ENCODE data around the gene OR52B6.
A peak's percentile ranks its signal among the peaks of the same experiment; 100 is the strongest.

The OR52B6 gene

DNA sequence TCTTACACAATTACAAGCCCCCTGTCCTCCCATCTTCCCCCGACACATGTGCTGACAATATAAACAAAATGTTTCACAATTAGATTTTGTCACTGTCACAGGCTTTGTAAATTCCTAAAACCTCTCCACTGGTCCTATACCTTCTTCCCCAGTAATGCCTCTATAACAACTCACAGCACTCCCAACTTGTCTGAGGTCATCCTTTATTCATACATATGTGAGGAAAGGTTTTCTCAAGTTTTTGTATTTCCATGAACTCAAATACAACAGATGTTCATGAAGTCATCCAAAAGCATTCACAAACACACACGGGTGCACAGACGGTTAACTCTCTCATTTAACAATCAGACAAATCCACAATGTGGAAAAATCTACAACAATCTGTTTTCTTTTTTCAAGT lies 34.2 kb upstream of the OR52B6 start:
- Histone ChIP-seq H3K18ac (ENCODE audit: low read length) (no peak overlapping the region), H3K4me3 (ENCODE audit: low read length) (no peak overlapping the region), H4K8ac (ENCODE audit: low read depth, low read length) (no peak overlapping the region), H3K4me1 (ENCODE audit: control insufficient read depth, low read depth, low read length) (no peaks in the 10 kb centered on the region), H2BK15ac (replicated peaks; ENCODE audit: low read depth) (no peak overlapping the region), H3K56ac (ENCODE audit: low read length) (no peak overlapping the region), H3K27ac (ENCODE audit: low read depth, low read length) (no peak overlapping the region), H3K4me2 (ENCODE audit: low read length) (no peak overlapping the region), H3K23ac (ENCODE audit: low read length) (no peak overlapping the region), H3K27me3 (ENCODE audit: insufficient read depth, low read length, poor library complexity) (no peaks in the 10 kb centered on the region), H3K9ac (ENCODE audit: low read length) (no peak overlapping the region), H3K36me3 (ENCODE audit: control insufficient read depth, insufficient read depth, low read length) (no peaks in the 10 kb centered on the region), H2BK120ac (ENCODE audit: low read depth, low read length) (no peak overlapping the region), H3K4ac (ENCODE audit: low read depth, low read length) (no peak overlapping the region), H3K79me1 (ENCODE audit: low read length) (no peaks in the 10 kb centered on the region), H4K5ac (ENCODE audit: low read length) (no peak overlapping the region), H2AK5ac (ENCODE audit: low read length) (no peak overlapping the region), H3K79me2 (ENCODE audit: control insufficient read depth, insufficient read depth, low read length) (no peaks in the 10 kb centered on the region), H2BK5ac (ENCODE audit: low read length) (no peak overlapping the region)
- WGBS (ENCODE audit: extremely low coverage, insufficient coverage, low lambda C conversion rate), result 100% methylated on average over 1 of the region's 3 CpGs
- peak; percentile 19 for DNase-seq

DNA sequence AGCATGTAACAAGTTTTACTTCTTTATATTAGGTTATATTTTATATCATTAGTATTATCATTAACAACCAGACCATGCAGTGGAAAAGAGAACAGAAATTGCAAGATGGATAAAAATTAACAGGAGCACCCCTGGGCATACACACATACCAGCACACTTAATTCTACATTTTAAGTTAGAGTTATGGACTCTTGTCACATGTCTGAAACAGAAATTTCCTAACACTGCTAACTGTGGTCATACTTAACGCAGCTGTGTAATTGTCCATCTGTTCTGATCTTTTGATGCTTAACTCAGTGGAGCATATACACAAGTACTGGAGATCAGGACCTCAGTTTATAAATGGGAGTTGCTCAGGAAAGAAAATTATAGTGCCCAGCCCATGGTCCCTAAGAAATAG lies 32.7 kb upstream of the OR52B6 start:
- H2AK5ac ChIP-seq (ENCODE audit: low read length), result no peak overlapping the region
- no peak overlapping the region for H3K23ac ChIP-seq (ENCODE audit: low read length)
- H3K9ac ChIP-seq (ENCODE audit: low read length), result no peak overlapping the region
- WGBS (ENCODE audit: extremely low coverage, insufficient coverage, low lambda C conversion rate), result no CpG with 5 or more reads among the region's 1 CpG
- H3K27me3 ChIP-seq (ENCODE audit: insufficient read depth, low read length, poor library complexity), result no peaks in the 10 kb centered on the region
- no peak overlapping the region for H3K4me3 ChIP-seq (ENCODE audit: low read length)
- DNase-seq, result no peak
- H2BK15ac ChIP-seq (replicated peaks; ENCODE audit: low read depth), result no peak overlapping the region
- H4K5ac ChIP-seq (ENCODE audit: low read length), result no peak overlapping the region
- H3K36me3 ChIP-seq (ENCODE audit: control insufficient read depth, insufficient read depth, low read length), result no peaks in the 10 kb centered on the region
- no peak overlapping the region for H3K4me2 ChIP-seq (ENCODE audit: low read length)
- H2BK120ac ChIP-seq (ENCODE audit: low read depth, low read length), result no peak overlapping the region
- no peaks in the 10 kb centered on the region for H3K79me2 ChIP-seq (ENCODE audit: control insufficient read depth, insufficient read depth, low read length)
- H3K4ac ChIP-seq (ENCODE audit: low read depth, low read length), result no peak overlapping the region
- no peaks in the 10 kb centered on the region for H3K79me1 ChIP-seq (ENCODE audit: low read length)
- no peak overlapping the region for H4K8ac ChIP-seq (ENCODE audit: low read depth, low read length)
- no peak overlapping the region for H3K56ac ChIP-seq (ENCODE audit: low read length)
- H3K18ac ChIP-seq (ENCODE audit: low read length), result no peak overlapping the region
- H3K4me1 ChIP-seq (ENCODE audit: control insufficient read depth, low read depth, low read length), result no peaks in the 10 kb centered on the region
- H3K27ac ChIP-seq (ENCODE audit: low read depth, low read length), result no peak overlapping the region
- no peak overlapping the region for H2BK5ac ChIP-seq (ENCODE audit: low read length)

DNA sequence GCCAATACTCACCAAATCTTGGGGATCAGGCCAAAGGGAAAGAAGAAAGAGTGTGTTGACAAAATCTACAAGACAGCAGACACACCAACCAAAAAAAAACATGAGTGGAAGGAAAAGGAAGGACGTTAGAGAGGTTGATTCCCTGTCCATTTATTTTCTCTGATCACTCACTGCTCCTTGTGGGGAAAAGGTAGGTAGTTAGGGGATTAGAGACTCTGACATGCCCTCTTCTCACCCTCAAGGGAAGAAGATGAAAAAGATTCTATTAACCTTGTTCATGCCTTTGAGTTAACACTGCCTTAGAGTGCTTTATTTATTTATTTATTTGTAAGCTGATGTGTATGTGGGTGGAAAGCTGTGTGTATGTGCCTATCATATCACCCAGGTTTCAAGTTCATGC lies 32.2 kb upstream of the OR52B6 start, which contains the start of gene OR52H1:
OR52H1 (minus strand) TSS at position 101 of the 400 bp plus-strand sequence. CDS start 3,035 bp downstream, outside the sequence.
- Histone ChIP-seq H2AK5ac (ENCODE audit: low read length) (no peak within 1 kb of the TSS), H3K23ac (ENCODE audit: low read length) (no peak within 1 kb of the TSS), H3K56ac (ENCODE audit: low read length) (no peak within 1 kb of the TSS), H3K27ac (ENCODE audit: low read depth, low read length) (no peak within 1 kb of the TSS), H2BK15ac (replicated peaks; ENCODE audit: low read depth) (no peak within 1 kb of the TSS), H4K5ac (ENCODE audit: low read length) (no peak within 1 kb of the TSS), H3K18ac (ENCODE audit: low read length) (no peak within 1 kb of the TSS), H3K4me1 (ENCODE audit: control insufficient read depth, low read depth, low read length) (no peaks in the 10 kb centered on the region), H4K8ac (ENCODE audit: low read depth, low read length) (no peak within 1 kb of the TSS), H3K79me1 (ENCODE audit: low read length) (no peaks in the 10 kb centered on the region), H3K4me2 (ENCODE audit: low read length) (no peak within 1 kb of the TSS), H3K4me3 (ENCODE audit: low read length) (no peak within 1 kb of the TSS), H3K27me3 (ENCODE audit: insufficient read depth, low read length, poor library complexity) (no peaks in the 10 kb centered on the region), H3K4ac (ENCODE audit: low read depth, low read length) (no peak within 1 kb of the TSS), H3K79me2 (ENCODE audit: control insufficient read depth, insufficient read depth, low read length) (no peaks in the 10 kb centered on the region), H3K36me3 (ENCODE audit: control insufficient read depth, insufficient read depth, low read length) (no peaks in the 10 kb centered on the region), H3K9ac (ENCODE audit: low read length) (no peak within 1 kb of the TSS), H2BK120ac (ENCODE audit: low read depth, low read length) (no peak within 1 kb of the TSS), H2BK5ac (ENCODE audit: low read length) (no peak within 1 kb of the TSS)
- no CpG with 5 or more reads among the region's 1 CpG for WGBS (ENCODE audit: extremely low coverage, insufficient coverage, low lambda C conversion rate)
- no peak for DNase-seq

DNA sequence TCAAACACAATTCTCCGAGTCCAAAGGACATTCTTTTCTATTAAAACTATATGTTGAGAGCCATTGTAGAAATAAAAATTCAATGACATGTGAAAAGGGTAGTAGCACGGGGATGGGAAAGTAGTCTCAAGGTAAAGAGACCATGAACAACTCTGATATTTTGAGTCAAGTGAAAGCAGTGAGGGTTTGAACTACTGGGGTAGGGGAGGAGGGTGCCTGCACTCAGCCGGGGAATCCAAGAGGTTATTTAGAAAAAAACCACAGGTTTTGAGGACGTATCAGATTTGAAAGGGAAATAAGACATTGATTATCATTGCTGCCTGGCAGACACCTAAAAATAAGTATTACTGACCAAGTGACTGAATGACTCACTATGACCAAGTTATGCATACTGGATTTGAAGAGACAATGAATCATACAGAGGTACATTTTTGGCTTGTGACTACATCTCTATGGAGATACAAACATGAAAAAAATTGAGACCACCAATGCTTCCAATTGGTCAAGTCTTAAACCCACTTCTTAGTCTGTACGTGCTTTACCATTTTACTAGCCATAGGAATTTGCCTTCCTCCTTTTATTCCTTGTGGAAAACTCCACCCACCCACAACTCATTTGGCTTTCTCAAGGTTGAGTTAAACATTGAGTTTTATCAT lies 30.1 kb upstream of the OR52B6 start:
- H3K18ac ChIP-seq (ENCODE audit: low read length), result no peak overlapping the region
- H3K9ac ChIP-seq (ENCODE audit: low read length), result no peak overlapping the region
- H2BK120ac ChIP-seq (ENCODE audit: low read depth, low read length), result no peak overlapping the region
- no peaks in the 10 kb centered on the region for H3K36me3 ChIP-seq (ENCODE audit: control insufficient read depth, insufficient read depth, low read length)
- H3K4me2 ChIP-seq (ENCODE audit: low read length), result no peak overlapping the region
- H4K5ac ChIP-seq (ENCODE audit: low read length), result no peak overlapping the region
- H2BK5ac ChIP-seq (ENCODE audit: low read length), result no peak overlapping the region
- no peak overlapping the region for H2AK5ac ChIP-seq (ENCODE audit: low read length)
- no peak overlapping the region for H3K56ac ChIP-seq (ENCODE audit: low read length)
- H3K4ac ChIP-seq (ENCODE audit: low read depth, low read length), result no peak overlapping the region
- no peak overlapping the region for H3K4me3 ChIP-seq (ENCODE audit: low read length)
- H3K27me3 ChIP-seq (ENCODE audit: insufficient read depth, low read length, poor library complexity), result no peaks in the 10 kb centered on the region
- H3K23ac ChIP-seq (ENCODE audit: low read length), result no peak overlapping the region
- H3K79me1 ChIP-seq (ENCODE audit: low read length), result no peaks in the 10 kb centered on the region
- H3K79me2 ChIP-seq (ENCODE audit: control insufficient read depth, insufficient read depth, low read length), result no peaks in the 10 kb centered on the region
- no peak overlapping the region for H4K8ac ChIP-seq (ENCODE audit: low read depth, low read length)
- no peaks in the 10 kb centered on the region for H3K4me1 ChIP-seq (ENCODE audit: control insufficient read depth, low read depth, low read length)
- no CpG with 5 or more reads among the region's 5 CpGs for WGBS (ENCODE audit: extremely low coverage, insufficient coverage, low lambda C conversion rate)
- no peak overlapping the region for H2BK15ac ChIP-seq (replicated peaks; ENCODE audit: low read depth)
- H3K27ac ChIP-seq (ENCODE audit: low read depth, low read length), result no peak overlapping the region
- no peak for DNase-seq

DNA sequence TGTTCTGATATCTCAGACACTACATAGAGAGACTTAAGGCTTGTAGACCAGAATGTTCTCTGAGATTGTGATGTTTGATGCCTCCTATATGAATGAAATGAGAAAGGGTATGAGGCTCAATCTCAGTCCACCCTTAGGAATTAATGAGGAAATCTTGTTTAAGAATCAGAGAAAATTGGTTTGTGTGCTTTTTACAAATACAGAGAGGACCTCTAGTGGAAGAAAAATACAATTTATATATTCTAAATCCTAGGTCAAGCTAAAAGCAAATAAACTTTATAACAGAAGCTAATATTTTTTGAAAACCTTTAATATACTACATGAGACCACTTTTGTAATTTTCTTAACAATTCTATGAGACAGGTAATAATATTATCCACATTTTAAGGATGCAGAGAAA lies 27.3 kb upstream of the OR52B6 start:
- Histone ChIP-seq H3K4me2 (ENCODE audit: low read length) (no peak overlapping the region), H2AK5ac (ENCODE audit: low read length) (no peak overlapping the region), H2BK5ac (ENCODE audit: low read length) (no peak overlapping the region), H4K5ac (ENCODE audit: low read length) (no peak overlapping the region), H3K79me2 (ENCODE audit: control insufficient read depth, insufficient read depth, low read length) (no peaks in the 10 kb centered on the region), H3K4ac (ENCODE audit: low read depth, low read length) (no peak overlapping the region), H4K8ac (ENCODE audit: low read depth, low read length) (no peak overlapping the region), H2BK15ac (replicated peaks; ENCODE audit: low read depth) (no peak overlapping the region), H3K4me3 (ENCODE audit: low read length) (no peak overlapping the region), H3K36me3 (ENCODE audit: control insufficient read depth, insufficient read depth, low read length) (no peaks in the 10 kb centered on the region), H3K56ac (ENCODE audit: low read length) (no peak overlapping the region), H3K4me1 (ENCODE audit: control insufficient read depth, low read depth, low read length) (no peaks in the 10 kb centered on the region), H3K27ac (ENCODE audit: low read depth, low read length) (no peak overlapping the region), H3K9ac (ENCODE audit: low read length) (no peak overlapping the region), H3K18ac (ENCODE audit: low read length) (no peak overlapping the region), H3K23ac (ENCODE audit: low read length) (no peak overlapping the region), H3K79me1 (ENCODE audit: low read length) (no peaks in the 10 kb centered on the region), H3K27me3 (ENCODE audit: insufficient read depth, low read length, poor library complexity) (no peaks in the 10 kb centered on the region), H2BK120ac (ENCODE audit: low read depth, low read length) (no peak overlapping the region)
- DNase-seq, result no peak

DNA sequence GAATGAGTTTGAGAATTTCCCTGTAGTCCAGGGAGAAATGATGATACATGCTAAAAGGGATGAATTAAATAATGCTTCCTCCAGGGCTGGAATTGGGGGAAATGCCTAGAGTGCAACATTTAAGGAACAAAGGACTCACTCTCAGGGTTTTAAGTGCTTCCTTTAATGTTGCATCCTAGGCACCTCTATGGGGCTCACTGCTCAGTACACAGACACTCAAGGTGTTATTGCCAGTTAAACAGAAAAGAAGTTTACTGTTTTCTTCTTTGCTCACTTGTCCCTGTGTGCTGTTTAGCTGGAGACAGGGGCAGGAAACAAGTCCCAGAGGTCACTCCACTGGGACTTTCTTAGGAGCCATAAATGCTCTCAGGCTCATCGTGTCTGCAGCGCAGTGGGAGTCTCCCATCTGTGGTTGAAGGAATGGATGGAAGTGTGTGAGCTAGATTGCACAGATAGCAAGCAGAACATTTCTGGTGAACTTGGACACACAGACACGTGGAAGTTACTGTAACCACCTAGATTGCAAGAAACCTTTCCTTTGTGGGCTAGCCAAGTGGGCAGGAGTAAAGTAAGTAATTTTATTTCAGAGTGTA lies 24.0 kb upstream of the OR52B6 start:
- no peak overlapping the region for H4K5ac ChIP-seq (ENCODE audit: low read length)
- H2AK5ac ChIP-seq (ENCODE audit: low read length), result no peak overlapping the region
- no peak overlapping the region for H2BK5ac ChIP-seq (ENCODE audit: low read length)
- no peak overlapping the region for H3K56ac ChIP-seq (ENCODE audit: low read length)
- WGBS (ENCODE audit: extremely low coverage, insufficient coverage, low lambda C conversion rate), result no CpG with 5 or more reads among the region's 3 CpGs
- no peak overlapping the region for H3K27ac ChIP-seq (ENCODE audit: low read depth, low read length)
- H3K27me3 ChIP-seq (ENCODE audit: insufficient read depth, low read length, poor library complexity), result no peaks in the 10 kb centered on the region
- H3K4me1 ChIP-seq (ENCODE audit: control insufficient read depth, low read depth, low read length), result no peaks in the 10 kb centered on the region
- H3K79me2 ChIP-seq (ENCODE audit: control insufficient read depth, insufficient read depth, low read length), result no peaks in the 10 kb centered on the region
- no peaks in the 10 kb centered on the region for H3K36me3 ChIP-seq (ENCODE audit: control insufficient read depth, insufficient read depth, low read length)
- H3K23ac ChIP-seq (ENCODE audit: low read length), result no peak overlapping the region
- no peak overlapping the region for H3K18ac ChIP-seq (ENCODE audit: low read length)
- no peak overlapping the region for H4K8ac ChIP-seq (ENCODE audit: low read depth, low read length)
- DNase-seq, result no peak
- no peak overlapping the region for H3K4me2 ChIP-seq (ENCODE audit: low read length)
- H3K9ac ChIP-seq (ENCODE audit: low read length), result no peak overlapping the region
- no peak overlapping the region for H2BK15ac ChIP-seq (replicated peaks; ENCODE audit: low read depth)
- no peak overlapping the region for H3K4me3 ChIP-seq (ENCODE audit: low read length)
- H3K4ac ChIP-seq (ENCODE audit: low read depth, low read length), result no peak overlapping the region
- no peak overlapping the region for H2BK120ac ChIP-seq (ENCODE audit: low read depth, low read length)
- no peaks in the 10 kb centered on the region for H3K79me1 ChIP-seq (ENCODE audit: low read length)

Measured in mesendoderm (in vitro differentiated cells).